Suprapubic skin (tissue), 4 donors: ENCODE data around the gene ZFP1.

Experiments
- POLR2A ChIP-seq, 2 donors: fragments of 450-650 bp; IDR thresholded peaks; one replicate each; pipeline ENCODE4 v1.6.1; 2017; ENCODE audit warnings: antibody characterized with exemption in 2 of 2, mild to moderate bottlenecking in 2 of 2, moderate library complexity in 2 of 2
- POLR2AphosphoS5 ChIP-seq, 3 donors: sonication (generic); formaldehyde crosslinking; IDR thresholded peaks; one replicate each; pipeline ENCODE4 v1.6.1; 2017; ENCODE audit warnings: antibody characterized with exemption in 3 of 3
- TF ChIP-seq, protein P1 (sequence below), 2 donors: fragments of 200-600 bp in 1 of 2; fragments of 450-650 bp in 1 of 2; sonication (generic) in 1 of 2; IDR thresholded peaks; one replicate each; pipeline ENCODE4 v1.5.1; 2016 to 2019; ENCODE audit warnings: antibody characterized with exemption in 2 of 2, mild to moderate bottlenecking in 1 of 2, moderate library complexity in 1 of 2

DNA sequence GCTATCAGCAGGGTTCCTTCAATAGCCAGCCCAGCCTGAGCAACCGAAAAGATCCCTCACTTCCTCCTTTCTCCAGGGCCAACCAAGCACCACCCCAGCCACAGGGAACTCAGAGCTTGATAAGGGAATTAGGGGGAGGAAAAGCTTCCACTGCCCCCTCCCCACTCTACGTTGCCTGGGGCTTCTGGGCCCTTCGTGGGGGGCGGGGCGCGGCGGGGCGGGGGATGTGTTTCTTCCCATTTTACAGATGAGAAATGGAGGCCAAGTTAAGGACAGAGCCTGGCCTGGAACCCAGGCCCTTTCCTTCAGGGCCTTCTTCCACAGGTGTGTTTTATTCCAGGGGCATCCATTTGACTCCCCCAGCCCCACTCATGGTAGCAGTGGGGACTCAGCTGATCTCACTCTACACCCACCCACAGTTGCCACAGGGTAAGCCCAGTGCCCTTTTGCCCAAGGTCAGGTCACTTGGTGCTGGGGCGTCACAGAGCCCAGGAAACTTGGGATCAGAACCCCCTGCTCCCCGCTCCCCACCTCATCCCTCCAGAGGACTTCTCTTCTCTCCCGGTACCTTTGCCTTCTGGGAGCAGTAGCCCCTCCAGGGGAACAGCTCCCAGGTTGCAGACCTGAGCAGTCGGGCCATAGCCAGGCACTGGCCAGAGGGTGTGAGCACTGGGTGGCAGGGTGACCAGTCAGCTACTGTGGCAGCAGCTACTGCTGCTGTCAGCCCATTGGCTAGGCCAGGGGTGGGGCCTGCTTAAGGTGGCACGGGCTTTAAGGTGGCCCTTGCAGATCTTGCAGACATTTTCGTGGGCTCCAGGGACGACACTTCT, 32.0 kb upstream of the ZFP1 start, which contains the start of gene LDHD:
- TF ChIP-seq POLR2AphosphoS5 (IDR thresholded peaks at IDR 0.05), result no peak
- TF ChIP-seq, protein P1, sequence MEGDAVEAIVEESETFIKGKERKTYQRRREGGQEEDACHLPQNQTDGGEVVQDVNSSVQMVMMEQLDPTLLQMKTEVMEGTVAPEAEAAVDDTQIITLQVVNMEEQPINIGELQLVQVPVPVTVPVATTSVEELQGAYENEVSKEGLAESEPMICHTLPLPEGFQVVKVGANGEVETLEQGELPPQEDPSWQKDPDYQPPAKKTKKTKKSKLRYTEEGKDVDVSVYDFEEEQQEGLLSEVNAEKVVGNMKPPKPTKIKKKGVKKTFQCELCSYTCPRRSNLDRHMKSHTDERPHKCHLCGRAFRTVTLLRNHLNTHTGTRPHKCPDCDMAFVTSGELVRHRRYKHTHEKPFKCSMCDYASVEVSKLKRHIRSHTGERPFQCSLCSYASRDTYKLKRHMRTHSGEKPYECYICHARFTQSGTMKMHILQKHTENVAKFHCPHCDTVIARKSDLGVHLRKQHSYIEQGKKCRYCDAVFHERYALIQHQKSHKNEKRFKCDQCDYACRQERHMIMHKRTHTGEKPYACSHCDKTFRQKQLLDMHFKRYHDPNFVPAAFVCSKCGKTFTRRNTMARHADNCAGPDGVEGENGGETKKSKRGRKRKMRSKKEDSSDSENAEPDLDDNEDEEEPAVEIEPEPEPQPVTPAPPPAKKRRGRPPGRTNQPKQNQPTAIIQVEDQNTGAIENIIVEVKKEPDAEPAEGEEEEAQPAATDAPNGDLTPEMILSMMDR (IDR thresholded peaks at IDR 0.05), result no peak
- no peak for TF ChIP-seq POLR2A (IDR thresholded peaks at IDR 0.05)
